GM21447 (cell line): ENCODE measurements around the gene MRPL9.

Experiments
- ATAC-seq: cut with Tn5 transposase; IDR thresholded peaks from one replicate; pipeline ENCODE4 v1.9.1; 2021; ENCODE audit not compliant: unreplicated experiment

Gene MRPL9

DNA sequence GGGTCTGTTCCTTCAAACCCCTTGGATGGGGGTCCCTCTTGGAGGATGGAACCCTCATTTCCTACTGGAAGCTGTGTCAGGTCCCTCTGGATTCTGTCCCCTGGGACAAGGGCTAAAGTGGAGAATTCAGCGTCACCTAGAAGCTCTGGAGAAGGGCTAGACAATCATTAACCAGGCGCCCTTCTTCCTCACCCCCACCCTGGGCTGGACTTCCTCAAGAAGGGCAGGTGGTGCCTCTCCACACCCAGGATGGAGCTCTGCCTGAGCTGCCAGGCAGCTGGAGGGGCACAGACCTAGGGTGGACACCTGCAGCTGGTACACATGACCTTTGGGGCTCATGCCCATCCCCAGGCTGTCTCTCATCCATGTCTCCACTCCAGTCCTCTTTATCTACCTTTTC lies 50.3 kb downstream of the MRPL9 start:
- no peak for ATAC-seq

DNA sequence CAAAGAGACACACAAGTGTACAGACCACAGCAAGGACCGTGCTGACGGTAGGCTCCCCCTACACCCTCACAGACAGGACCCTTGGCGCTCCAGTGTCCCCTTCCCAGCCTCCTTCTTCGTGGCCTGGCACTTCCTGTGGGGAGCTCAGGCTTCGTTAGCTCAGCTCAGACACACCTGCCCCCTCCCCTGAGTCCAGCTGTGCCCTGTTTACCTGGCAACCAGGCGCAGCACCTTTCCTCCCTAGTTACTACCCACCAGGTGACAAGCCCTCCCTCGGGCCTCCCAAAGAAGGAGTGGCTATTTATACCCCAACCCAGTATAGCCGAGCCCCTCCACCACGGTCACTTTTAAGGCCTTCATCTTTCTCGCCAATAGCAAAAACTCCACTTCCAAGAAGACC lies 51.3 kb downstream of the MRPL9 start:
- ATAC-seq = no peak

DNA sequence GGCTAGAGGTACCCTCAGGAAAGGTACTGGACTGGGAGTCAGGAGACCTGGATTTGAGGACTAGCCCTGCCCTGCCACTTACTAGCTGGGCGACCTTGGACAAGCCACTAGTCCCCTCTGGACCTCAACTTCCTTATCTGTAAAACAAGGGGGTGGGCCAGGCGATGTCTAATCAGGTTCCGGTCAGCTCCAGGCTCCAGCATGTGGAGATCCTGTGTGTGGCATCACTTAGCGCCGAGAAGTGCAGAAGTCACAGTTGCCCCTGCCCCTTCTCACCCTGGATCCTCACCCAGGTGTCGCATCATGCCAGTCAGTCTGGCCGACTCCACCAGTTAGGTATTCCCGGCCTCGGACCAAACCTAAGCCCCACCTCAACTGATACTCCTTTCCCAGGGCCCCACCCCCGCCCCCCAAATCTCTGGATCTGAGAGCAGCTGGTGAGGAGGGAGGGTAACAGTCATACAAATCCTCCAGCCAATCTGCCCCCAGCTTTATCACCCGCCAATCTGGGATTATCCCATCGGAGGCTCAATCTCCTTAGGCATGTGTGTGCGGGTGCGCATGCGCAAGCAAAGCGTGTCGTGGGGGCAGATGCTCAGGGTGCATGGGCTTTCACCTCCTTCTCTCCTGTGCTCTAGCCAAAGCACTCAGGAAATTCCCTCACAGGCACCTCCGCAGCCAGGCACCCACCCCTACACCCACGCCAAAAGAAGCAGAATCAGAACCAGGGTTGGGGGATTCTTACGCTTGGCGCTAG lies 52.1 kb downstream of the MRPL9 start:
- ATAC-seq = no peak

DNA sequence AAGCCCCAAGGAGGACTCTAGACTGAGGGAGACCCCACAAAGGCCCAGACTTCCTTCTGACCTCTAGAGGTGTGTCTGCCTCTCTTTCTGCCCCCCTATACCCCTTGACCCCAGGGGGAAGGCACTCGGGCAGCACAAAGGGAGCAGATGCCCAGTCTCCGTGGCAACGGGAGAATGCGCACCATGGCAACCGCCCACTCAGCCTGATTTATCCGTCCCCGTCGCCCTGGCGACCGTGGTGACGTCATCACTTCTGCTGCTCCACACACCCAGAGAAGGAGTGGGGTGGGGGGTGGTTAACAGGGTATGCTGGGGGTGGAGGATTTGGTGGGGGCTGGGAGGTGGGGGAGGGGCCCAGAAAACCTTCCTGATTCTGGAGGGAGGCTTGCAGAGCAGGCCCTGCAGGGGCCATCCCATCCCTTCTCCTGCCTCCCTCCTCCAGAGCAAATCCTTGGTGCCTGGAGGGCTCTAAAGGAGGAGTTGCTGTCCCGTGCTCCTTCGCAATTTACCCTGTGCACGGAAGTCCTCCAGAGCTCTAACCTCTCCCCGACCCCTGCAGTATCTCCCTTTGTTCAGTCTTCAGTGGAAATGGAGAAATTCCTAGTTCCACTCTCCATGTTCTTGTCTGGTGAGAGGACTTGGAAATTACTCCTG lies 53.0 kb downstream of the MRPL9 start:
- no peak for ATAC-seq
